IMR-90 (cell line): Measurements from ENCODE around the gene A4GNT. TPM values are rescaled to one million over a fixed set of nuclear protein-coding genes. Genes with fewer than 3 reads are reported as not detected.

Experiments
- ATAC-seq: fragments of 200-7000 bp; cut with Tn5 transposase; 2 replicates; pipeline ENCODE4 v1.9.1; 2020; ENCODE audit warnings: low read depth, mild to moderate bottlenecking, moderate library complexity
- BruUV-seq: library from RNA; stranded (reverse); fragments of 400-500 nt; replicated peaks from 2 replicates; lab custom pipeline; 2021; lab: Mats Ljungman, UMichigan
- CTCF ChIA-PET: fragments of 300-600 bp; formaldehyde crosslinking; extraction: SDS; loops from one replicate; lab custom pipeline; 2021; ENCODE audit warnings: antibody characterized with exemption; lab: Yijun Ruan, JAX
- POLR2A ChIA-PET: fragments of 300-600 bp; sonication (Branson Sonifier 250); formaldehyde crosslinking; loops from one replicate; lab custom pipeline; 2022; ENCODE audit warnings: antibody characterized with exemption; ENCODE audit not compliant: unreplicated experiment; lab: Charles Lee
- DNase-seq: peaks from one replicate; pipeline ENCODE4 v3.0.0; 2013
- H2AFZ ChIP-seq: replicated peaks from 2 replicates; pipeline ENCODE3; 2013; ENCODE audit warnings: low read length, mild to moderate bottlenecking; ENCODE audit not compliant: poor library complexity
- H2AK5ac ChIP-seq: 2 replicates; pipeline ENCODE4 v1.6.1; 2013; ENCODE audit warnings: low read depth, low read length, inconsistent platforms
- H2AK9ac ChIP-seq: replicated peaks from 2 replicates; pipeline ENCODE3; 2013; ENCODE audit warnings: mild to moderate bottlenecking, low read depth, low read length, moderate library complexity; ENCODE audit not compliant: poor library complexity
- H2BK120ac ChIP-seq: 2 replicates; pipeline ENCODE4 v1.6.1; 2013; ENCODE audit warnings: low read depth, low read length, inconsistent platforms
- H2BK15ac ChIP-seq: 3 replicates; pipeline ENCODE4 v1.6.1; 2013; ENCODE audit warnings: low read depth, low read length, inconsistent platforms
- H2BK20ac ChIP-seq: 2 replicates; pipeline ENCODE4 v1.6.1; 2013; ENCODE audit warnings: low read depth, mild to moderate bottlenecking, inconsistent platforms, low read length, moderate library complexity
- H2BK5ac ChIP-seq: 2 replicates; pipeline ENCODE4 v1.6.1; 2013; ENCODE audit warnings: mild to moderate bottlenecking, low read depth, low read length, inconsistent platforms; ENCODE audit not compliant: poor library complexity, severe bottlenecking
- H3K14ac ChIP-seq: replicated peaks from 2 replicates; pipeline ENCODE4 v1.6.1; 2013; ENCODE audit warnings: low read depth, low read length, inconsistent platforms
- H3K18ac ChIP-seq: 2 replicates; pipeline ENCODE4 v1.6.1; 2013; ENCODE audit warnings: low read depth, low read length, control low read depth
- H3K23ac ChIP-seq: 2 replicates; pipeline ENCODE4 v1.6.1; 2013; ENCODE audit warnings: low read depth, low read length, inconsistent platforms
- H3K27ac ChIP-seq: 2 replicates; pipeline ENCODE4 v1.5.1; 2013; ENCODE audit warnings: mild to moderate bottlenecking, control low read depth, low read length; ENCODE audit not compliant: insufficient read depth
- H3K27me3 ChIP-seq: 2 replicates; pipeline ENCODE4 v1.6.1; 2013; ENCODE audit warnings: low read length; ENCODE audit not compliant: control insufficient read depth, insufficient read depth
- H3K36me3 ChIP-seq: 2 replicates; pipeline ENCODE4 v1.6.1; 2013; ENCODE audit warnings: low read length, mixed read lengths; ENCODE audit not compliant: control insufficient read depth, insufficient read depth
- H3K4ac ChIP-seq: 2 replicates; pipeline ENCODE4 v1.6.1; 2013; ENCODE audit warnings: low read depth, low read length, inconsistent platforms
- H3K4me1 ChIP-seq: 2 replicates; pipeline ENCODE4 v1.6.1; 2013; ENCODE audit warnings: low read length, mixed read lengths; ENCODE audit not compliant: control insufficient read depth, insufficient read depth
- H3K4me2 ChIP-seq: 2 replicates; pipeline ENCODE4 v1.6.1; 2013; ENCODE audit warnings: low read depth, mild to moderate bottlenecking, control low read depth, low read length, moderate library complexity
- H3K4me3 ChIP-seq: 2 replicates; pipeline ENCODE4 v1.5.1; 2013; ENCODE audit warnings: low read depth, mild to moderate bottlenecking, control low read depth, low read length, moderate library complexity; ENCODE audit not compliant: insufficient read depth
- H3K56ac ChIP-seq: 2 replicates; pipeline ENCODE4 v1.6.1; 2013; ENCODE audit warnings: low read length, inconsistent platforms; ENCODE audit not compliant: insufficient read depth; ENCODE audit errors: extremely low read depth
- H3K79me1 ChIP-seq, 2 experiments: 2 replicates each; pipeline ENCODE4 v1.6.1; 2013; ENCODE audit warnings: low read length in 2 of 2, inconsistent platforms in 1 of 2, low read depth in 1 of 2
- H3K9ac ChIP-seq: 2 replicates; pipeline ENCODE4 v1.6.1; 2013; ENCODE audit warnings: low read depth, low read length, control low read depth
- H3K9me1 ChIP-seq: 2 replicates; pipeline ENCODE4 v1.6.1; 2013; ENCODE audit warnings: low read length, inconsistent platforms; ENCODE audit not compliant: insufficient read depth
- H3K9me3 ChIP-seq: 2 replicates; pipeline ENCODE4 v1.6.1; 2013; ENCODE audit warnings: low read length; ENCODE audit not compliant: control insufficient read depth, insufficient read depth
- H4K20me1 ChIP-seq: 2 replicates; pipeline ENCODE4 v1.6.1; 2013; ENCODE audit warnings: low read length, inconsistent platforms; ENCODE audit not compliant: insufficient read depth
- H4K5ac ChIP-seq: 2 replicates; pipeline ENCODE4 v1.6.1; 2013; ENCODE audit warnings: mild to moderate bottlenecking, low read depth, low read length, control low read depth
- H4K8ac ChIP-seq, 2 experiments: 2 replicates each; pipeline ENCODE4 v1.6.1; 2013; ENCODE audit warnings: low read depth in 2 of 2, low read length in 2 of 2, control low read depth in 1 of 2, inconsistent platforms in 1 of 2
- H4K91ac ChIP-seq: 2 replicates; pipeline ENCODE4 v1.6.1; 2013; ENCODE audit warnings: low read depth, low read length, inconsistent platforms; ENCODE audit not compliant: insufficient read depth
- BHLHE40 ChIP-seq: fragments of 150-350 bp; IDR thresholded peaks from 2 replicates; pipeline ENCODE4 v1.6.1; 2016; ENCODE audit warnings: mild to moderate bottlenecking, low read depth, low read length
- CEBPB ChIP-seq: IDR thresholded peaks from 2 replicates; pipeline ENCODE4 v1.6.1; 2012; ENCODE audit warnings: low read depth, low read length, improper control_type of control experiment
- MAFK ChIP-seq: IDR thresholded peaks from 2 replicates; pipeline ENCODE4 v1.6.1; 2012; ENCODE audit warnings: low read depth, low read length, improper control_type of control experiment
- MXI1 ChIP-seq: IDR thresholded peaks from 2 replicates; pipeline ENCODE4 v1.6.1; 2012; ENCODE audit warnings: low read depth, mild to moderate bottlenecking, low read length, moderate library complexity, borderline replicate concordance
- NFE2L2 ChIP-seq: fragments of 150-350 bp; IDR thresholded peaks from 2 replicates; pipeline ENCODE4 v1.6.1; 2016; ENCODE audit warnings: low read depth, mild to moderate bottlenecking, low read length
- POLR2A ChIP-seq: IDR thresholded peaks from 2 replicates; pipeline ENCODE4 v1.6.1; 2012; ENCODE audit warnings: mild to moderate bottlenecking, low read depth, low read length
- RFX5 ChIP-seq: IDR thresholded peaks from 2 replicates; pipeline ENCODE4 v1.8.0; 2012; ENCODE audit warnings: low read depth, mild to moderate bottlenecking, low read length, moderate library complexity
- WGBS, 2 experiments: methylation state at CpG; one replicate each; pipeline versions ENCODE4 v1.1.5 to v1.1.7; 2013; ENCODE audit warnings: missing lambda C conversion rate in 2 of 2; ENCODE audit not compliant: insufficient read length in 1 of 2; ENCODE audit errors: extremely low coverage in 2 of 2; 5-methylcytosine and 5-hydroxymethylcytosine counted together
- dilution Hi-C: fragments of 300-500 bp; cut with HindIII; formaldehyde crosslinking; loops from one replicate; pipeline ENCODE4 v1.14.3; 2018; ENCODE audit warnings: low sequenced_read_pairs; ENCODE audit not compliant: unreplicated experiment
- in situ Hi-C: fragments of 300-500 bp; cut with MboI; formaldehyde crosslinking; loops from 3 replicates; pipeline ENCODE4 v1.14.3; 2019; ENCODE audit warnings: low sequenced_read_pairs, inconsistent platforms, mixed read lengths
- intact Hi-C: fragments of 100-400 bp; cut with micrococcal nuclease; formaldehyde crosslinking; loops from 2 replicates; pipeline ENCODE4 v1.10.0; 2022
- polyA plus RNA-seq, 3 experiments: library from polyadenylated mRNA; depleted of rRNA; stranded (reverse); fragments of >200 nt; gene quantifications; 2 replicates each; pipeline ENCODE4 v1.2.3, GENCODE V29; 2012; ENCODE audit warnings: low replicate concordance in 1 of 3
- total RNA-seq: library from RNA; depleted of rRNA; stranded (reverse); fragments of >200 nt; gene quantifications from 2 replicates; pipeline ENCODE4 v1.2.3, GENCODE V29; 2012

A4GNT gene
- total and polyA plus RNA-seq, 2 of the 4 experiments (the other 2 are of a cell fraction): not detected

GRCh38 chr3:138174421-138175131, 42.4 kb upstream of the A4GNT start, which contains the start of gene DBR1:
TSS of gene DBR1 (minus strand) at chr3:138174921. CDS start at chr3:138174795, 126 bp downstream.
- Histone ChIP-seq H4K8ac (peak within 1 kb of the TSS; percentile 91 to 94), H3K9me3 (no peaks in the 10 kb centered on the region), H3K27me3 (no peaks in the 10 kb centered on the region; the same call in 1 of the 2 replicates), H3K4me2 (peak within 1 kb of the TSS; percentile 95), H3K9me1 (no peaks in the 10 kb centered on the region), H3K14ac (peak within 1 kb of the TSS; percentile 85), H3K9ac (peak within 1 kb of the TSS; percentile 88), H4K5ac (peak within 1 kb of the TSS; percentile 81), H2BK5ac (peak within 1 kb of the TSS; percentile 47), H2BK20ac (no peak within 1 kb of the TSS), H3K18ac (peak within 1 kb of the TSS; percentile 33; the same call in 1 of the 2 replicates), H2AK5ac (no peak within 1 kb of the TSS; the same call in 1 of the 2 replicates), H3K23ac (peak within 1 kb of the TSS; percentile 78), H2AFZ (peak within 1 kb of the TSS; percentile 97), H2BK15ac (no peak within 1 kb of the TSS; the same call in 2 of the 3 replicates), H3K79me1 (peaks cover 11 to 19% of the 10 kb centered on the region in 2 experiments), H2AK9ac (peak within 1 kb of the TSS; percentile 65), H3K4me3 (peak within 1 kb of the TSS; percentile 87), H2BK120ac (no peak within 1 kb of the TSS; the same call in 1 of the 2 replicates), H3K4ac (peak within 1 kb of the TSS; percentile 83), H3K36me3 (peaks cover 5% of the 10 kb centered on the region; the same call in 1 of the 2 replicates), H4K20me1 (no peaks in the 10 kb centered on the region), H3K56ac (peak within 1 kb of the TSS; percentile 76), H3K4me1 (no peaks in the 10 kb centered on the region), H4K91ac (peak within 1 kb of the TSS; percentile 64), H3K27ac (peak within 1 kb of the TSS; percentile 84)
- in situ Hi-C loops: loop anchor here (10.0 kb wide), 1 partner anchor 100 kb away; no protein-coding TSS in a partner anchor
- dilution Hi-C loops: no loop called here
- ATAC-seq: peak; percentile 96
- POLR2A ChIA-PET: interaction anchor here (1.0 kb wide), 1 partner anchor 13 kb away, joined by 3 read pairs; the partner anchor contains the start of gene ARMC8
- CTCF ChIA-PET: interaction anchor here (0.5 to 1.0 kb wide), 3 partner anchors 45 to 132 kb away, joined by 3 read pairs; no protein-coding TSS in a partner anchor
- peak; percentile 80 for DNase-seq
- WGBS, 2 experiments: 0% methylated on average over 16 of the region's 38 CpGs; no CpG with 5 or more reads in 1 of the 2 experiments
- TF ChIP-seq NFE2L2: no peak
- no peak for TF ChIP-seq CEBPB
- TF ChIP-seq MXI1: peak; percentile 48; the same call in 1 of the 2 replicates
- TF ChIP-seq MAFK: no peak
- no peak for TF ChIP-seq BHLHE40
- TF ChIP-seq RFX5: no peak
- peak; percentile 89 for TF ChIP-seq POLR2A
- BruUV-seq: no TSS peak
- intact Hi-C loops: loop anchor here (2.0 kb wide), 1 partner anchor 106 kb away; no protein-coding TSS in a partner anchor
